Measurements from ENCODE around the gene ZFAND6.

ZFAND6 gene

GRCh38 chr15:80170596-80170995, 111.1 kb downstream of the ZFAND6 start:
- no peak for DNase-seq (ENCODE audit: low spot score)

- DNase-seq (ENCODE audit: low spot score), result no peak
Measured at GRCh38 chr15:80171787-80172186, 112.3 kb downstream of the ZFAND6 start.

- no peak for DNase-seq (ENCODE audit: low spot score)
Measured at GRCh38 chr15:80172401-80172800, 112.9 kb downstream of the ZFAND6 start.

- DNase-seq (ENCODE audit: low spot score), result peak; percentile 74
Measured at GRCh38 chr15:80173022-80173759, 113.7 kb downstream of the ZFAND6 start.

- DNase-seq (ENCODE audit: low spot score), result no peak
Measured at GRCh38 chr15:80174017-80174746, 114.7 kb downstream of the ZFAND6 start.

GRCh38 chr15:80175436-80175835, 116.0 kb downstream of the ZFAND6 start:
- no peak for DNase-seq (ENCODE audit: low spot score)

GRCh38 chr15:80176443-80176842, 117.0 kb downstream of the ZFAND6 start:
- DNase-seq (ENCODE audit: low spot score), result no peak

- DNase-seq (ENCODE audit: low spot score), result no peak
Measured at GRCh38 chr15:80177156-80177555, 117.7 kb downstream of the ZFAND6 start.

GRCh38 chr15:80179025-80179759, 119.7 kb downstream of the ZFAND6 start:
- DNase-seq (ENCODE audit: low spot score), result no peak

- DNase-seq (ENCODE audit: low spot score), result no peak
Measured at GRCh38 chr15:80179935-80180334, 120.5 kb downstream of the ZFAND6 start.

GRCh38 chr15:80180468-80180867, 121.0 kb downstream of the ZFAND6 start:
- DNase-seq (ENCODE audit: low spot score), result no peak

GRCh38 chr15:80180986-80181385, 121.5 kb downstream of the ZFAND6 start:
- DNase-seq (ENCODE audit: low spot score), result no peak

- no peak for DNase-seq (ENCODE audit: low spot score)
Measured at GRCh38 chr15:80182611-80183261, 123.3 kb downstream of the ZFAND6 start.

GRCh38 chr15:80183306-80183705, 123.8 kb downstream of the ZFAND6 start:
- DNase-seq (ENCODE audit: low spot score), result no peak

GRCh38 chr15:80183886-80184285, 124.4 kb downstream of the ZFAND6 start:
- DNase-seq (ENCODE audit: low spot score), result no peak

- DNase-seq (ENCODE audit: low spot score), result no peak
Measured at GRCh38 chr15:80184554-80184953, 125.1 kb downstream of the ZFAND6 start.

- DNase-seq (ENCODE audit: low spot score), result no peak
Measured at GRCh38 chr15:80185152-80185551, 125.7 kb downstream of the ZFAND6 start.

- no peak for DNase-seq (ENCODE audit: low spot score)
Measured at GRCh38 chr15:80186066-80186465, 126.6 kb downstream of the ZFAND6 start.

- DNase-seq (ENCODE audit: low spot score), result no peak
Measured at GRCh38 chr15:80186597-80186996, 127.1 kb downstream of the ZFAND6 start.

Measured in germinal center (tissue), 1 donor.